Neural cell (in vitro differentiated cells): Measurements from ENCODE around the gene DEPDC5. TPM values are rescaled to one million over a fixed set of nuclear protein-coding genes. Genes with fewer than 3 reads are reported as not detected.

Source experiments
- H2AFZ ChIP-seq: fragments of 200-600, 300-800 bp; sonication (generic), shearing (Covaris generic); 2 replicates; pipeline ENCODE4 v1.6.0; 2014; ENCODE audit warnings: low read depth, mild to moderate bottlenecking, antibody characterized with exemption, low read length, moderate library complexity
- H3F3A ChIP-seq: fragments of 200-600 bp; shearing (Covaris generic); 2 replicates; pipeline ENCODE4 v1.6.1; 2016; ENCODE audit warnings: mild to moderate bottlenecking, moderate library complexity, mixed read lengths, antibody characterized with exemption, low read length; ENCODE audit not compliant: insufficient read depth, poor library complexity, severe bottlenecking
- H3K27ac ChIP-seq: fragments of 200-600, 300-800 bp; sonication (generic), shearing (Covaris generic); 2 replicates; pipeline ENCODE4 v1.5.1; 2014; ENCODE audit warnings: mild to moderate bottlenecking, low read length, moderate library complexity
- H3K27me3 ChIP-seq: fragments of 300-800, 200-600 bp; sonication (generic), shearing (Covaris generic); 2 replicates; pipeline ENCODE4 v1.6.0; 2014; ENCODE audit warnings: mild to moderate bottlenecking, low read depth, low read length, moderate library complexity; ENCODE audit not compliant: insufficient read depth
- H3K36me3 ChIP-seq: fragments of 300-800, 200-600 bp; sonication (generic), shearing (Covaris generic); 2 replicates; pipeline ENCODE4 v1.5.1; 2014; ENCODE audit warnings: mild to moderate bottlenecking, antibody characterized with exemption, low read length, moderate library complexity; ENCODE audit not compliant: insufficient read depth
- H3K4me2 ChIP-seq: fragments of 300-800, 200-600 bp; sonication (generic), shearing (Covaris generic); 2 replicates; pipeline ENCODE4 v1.6.0; 2014; ENCODE audit warnings: mild to moderate bottlenecking, low read length
- H3K4me3 ChIP-seq: fragments of 300-800, 200-600 bp; sonication (generic), shearing (Covaris generic); 2 replicates; pipeline ENCODE4 v1.5.1; 2014; ENCODE audit warnings: mild to moderate bottlenecking, low read length, moderate library complexity
- H3K79me2 ChIP-seq: fragments of 200-600 bp; shearing (Covaris generic); replicated peaks from 2 replicates; pipeline ENCODE4 v1.6.0; 2014; ENCODE audit warnings: mild to moderate bottlenecking, low read length, moderate library complexity; ENCODE audit not compliant: insufficient read depth
- H3K9ac ChIP-seq: fragments of 300-800, 200-600 bp; sonication (generic), shearing (Covaris generic); 2 replicates; pipeline ENCODE4 v1.6.1; 2016; ENCODE audit warnings: mild to moderate bottlenecking, low read length, mixed read lengths
- H3K9me2 ChIP-seq: fragments of 200-600 bp; shearing (Covaris generic); 2 replicates; pipeline ENCODE4 v1.6.1; 2016; ENCODE audit warnings: mild to moderate bottlenecking, low read length, mixed read lengths; ENCODE audit not compliant: insufficient read depth
- H3K9me3 ChIP-seq: fragments of 200-600, 300-800 bp; sonication (generic), shearing (Covaris generic); 2 replicates; pipeline ENCODE4 v1.6.1; 2016; ENCODE audit warnings: mild to moderate bottlenecking, mixed run types, low read length, moderate library complexity, mixed read lengths
- H4K20me1 ChIP-seq: fragments of 200-600 bp; shearing (Covaris generic); 2 replicates; pipeline ENCODE4 v1.6.1; 2016; ENCODE audit warnings: mild to moderate bottlenecking, mixed run types; ENCODE audit not compliant: insufficient read depth
- CTCF ChIP-seq: fragments of 450-650 bp; IDR thresholded peaks from 2 replicates; pipeline ENCODE4 v1.5.1; 2014; ENCODE audit warnings: antibody characterized with exemption, mild to moderate bottlenecking, moderate library complexity; ENCODE audit not compliant: poor library complexity, severe bottlenecking
- EP300 ChIP-seq: fragments of 450-650 bp; conservative IDR thresholded peaks from 2 replicates; pipeline ENCODE4 v1.6.1; 2014; ENCODE audit warnings: antibody characterized with exemption, mild to moderate bottlenecking, moderate library complexity; ENCODE audit not compliant: poor library complexity, severe bottlenecking
- EZH2 ChIP-seq: fragments of 200-600, 300-800 bp; shearing (Covaris generic), sonication (generic); IDR thresholded peaks from 2 replicates; pipeline ENCODE4 v1.6.1; 2014; ENCODE audit warnings: antibody characterized with exemption, low read length, borderline replicate concordance, mild to moderate bottlenecking; ENCODE audit not compliant: insufficient read depth, poor library complexity, severe bottlenecking
- MXI1 ChIP-seq: fragments of 450-650 bp; conservative IDR thresholded peaks from 2 replicates; pipeline ENCODE4 v1.6.1; 2014; ENCODE audit warnings: antibody characterized with exemption, mild to moderate bottlenecking; ENCODE audit not compliant: poor library complexity, severe bottlenecking
- POLR2AphosphoS5 ChIP-seq: IDR thresholded peaks from 2 replicates; pipeline ENCODE4 v1.6.1; 2012
- RAD21 ChIP-seq: fragments of 450-650 bp; conservative IDR thresholded peaks from 2 replicates; pipeline ENCODE4 v1.6.1; 2014; ENCODE audit warnings: antibody characterized with exemption, mild to moderate bottlenecking, moderate library complexity
- REST ChIP-seq: IDR thresholded peaks from 2 replicates; pipeline ENCODE4 v1.6.1; 2012; ENCODE audit warnings: borderline replicate concordance
- SMC3 ChIP-seq: fragments of 450-650 bp; conservative IDR thresholded peaks from 2 replicates; pipeline ENCODE4 v1.6.1; 2014; ENCODE audit warnings: antibody characterized with exemption, mild to moderate bottlenecking, moderate library complexity; ENCODE audit not compliant: poor library complexity
- TAF1 ChIP-seq: IDR thresholded peaks from 2 replicates; pipeline ENCODE4 v1.6.1; 2012; ENCODE audit warnings: low read depth
- polyA plus RNA-seq: library from polyadenylated mRNA; depleted of rRNA; stranded (reverse); fragments of >200 nt; gene quantifications from 2 replicates; pipeline ENCODE4 v1.2.3, GENCODE V29; 2014

Gene DEPDC5
- polyA plus RNA-seq, 1 donor from 2014 or later: 11.3 TPM

GRCh38 chr22:31881865-31882264 is 128.0 kb downstream of the DEPDC5 start:
- Histone ChIP-seq H2AFZ (no peak overlapping the region), H3K4me2 (no peak overlapping the region), H3K36me3 (peaks cover 4% of the 10 kb centered on the region), H3K9me3 (no peaks in the 10 kb centered on the region), H4K20me1 (no peaks in the 10 kb centered on the region), H3K4me3 (no peak overlapping the region), H3K79me2 (no peaks in the 10 kb centered on the region), H3K27ac (no peak overlapping the region), H3F3A (no peaks in the 10 kb centered on the region), H3K27me3 (no peaks in the 10 kb centered on the region), H3K9ac (no peak overlapping the region), H3K9me2 (no peaks in the 10 kb centered on the region)
- TF ChIP-seq RAD21 (no peak), MXI1 (no peak), REST (no peak), EZH2 (no peak), CTCF (no peak), POLR2AphosphoS5 (no peak), TAF1 (no peak), SMC3 (no peak), EP300 (no peak)

GRCh38 chr22:31882971-31883370 is 129.2 kb downstream of the DEPDC5 start:
- Histone ChIP-seq H4K20me1 (no peaks in the 10 kb centered on the region), H3K36me3 (peaks cover 4% of the 10 kb centered on the region), H3K79me2 (no peaks in the 10 kb centered on the region), H3K27me3 (no peaks in the 10 kb centered on the region), H2AFZ (no peak overlapping the region), H3K9me3 (no peaks in the 10 kb centered on the region), H3K9ac (no peak overlapping the region), H3K4me2 (no peak overlapping the region), H3F3A (no peaks in the 10 kb centered on the region), H3K27ac (no peak overlapping the region), H3K4me3 (no peak overlapping the region), H3K9me2 (no peaks in the 10 kb centered on the region)
- TF ChIP-seq MXI1 (no peak), TAF1 (no peak), EZH2 (no peak), CTCF (no peak), SMC3 (no peak), RAD21 (no peak), POLR2AphosphoS5 (no peak), REST (no peak), EP300 (no peak)
